Measurements from ENCODE around the gene MYCN.

The MYCN gene

GRCh38 chr2:15934291-15934945 is 5.9 kb upstream of the MYCN start:
- DNase-seq (ENCODE audit: low spot score in 2 of 2): no peak
- Mint-ChIP-seq H3K4me3 (no peak overlapping the region), H3K27ac (no peak overlapping the region), H3K9me3 (no peaks in the 10 kb centered on the region), H3K36me3 (no peaks in the 10 kb centered on the region), H3K4me1 (no peaks in the 10 kb centered on the region)
- no peak for ATAC-seq

- DNase-seq (ENCODE audit: low spot score in 2 of 2) (no peak), ATAC-seq (no peak)
- no peaks in the 10 kb centered on the region for H3K9me3 Mint-ChIP-seq
- H3K4me3 Mint-ChIP-seq: no peak overlapping the region
- no peaks in the 10 kb centered on the region for H3K36me3 Mint-ChIP-seq
- no peaks in the 10 kb centered on the region for H3K4me1 Mint-ChIP-seq
- no peak overlapping the region for H3K27ac Mint-ChIP-seq
Observed at GRCh38 chr2:15935189-15935588, 5.2 kb upstream of the MYCN start.

DNA sequence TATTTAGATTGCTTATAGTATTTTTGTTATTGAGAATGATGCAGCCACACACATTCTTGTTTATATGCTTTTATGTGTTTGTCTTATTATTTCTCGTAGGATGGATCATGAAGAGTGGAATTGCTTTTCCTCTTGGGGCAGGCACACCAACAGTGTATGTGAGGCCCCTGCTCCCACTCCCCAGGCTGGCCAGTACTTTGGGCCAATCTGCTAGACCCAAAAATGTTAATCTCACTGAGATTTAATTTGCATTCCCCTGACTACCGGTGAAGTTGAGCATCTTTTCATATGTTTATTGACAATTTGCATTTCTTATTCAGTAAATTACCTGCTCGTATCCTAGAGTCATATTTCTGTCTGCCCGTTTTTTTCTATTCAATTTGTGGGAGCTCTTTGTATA is 4.7 kb upstream of the MYCN start:
- Mint-ChIP-seq H3K4me3 (no peak overlapping the region), H3K36me3 (no peaks in the 10 kb centered on the region), H3K4me1 (no peaks in the 10 kb centered on the region), H3K27ac (no peak overlapping the region), H3K9me3 (no peaks in the 10 kb centered on the region)
- ATAC-seq: no peak
- DNase-seq (ENCODE audit: low spot score in 2 of 2): no peak

- Mint-ChIP-seq H3K4me3 (no peak overlapping the region), H3K36me3 (no peaks in the 10 kb centered on the region), H3K9me3 (no peaks in the 10 kb centered on the region), H3K4me1 (peaks cover 6% of the 10 kb centered on the region), H3K27ac (no peak overlapping the region)
- ATAC-seq (no peak), DNase-seq (ENCODE audit: low spot score in 2 of 2) (no peak)
Observed at GRCh38 chr2:15936277-15937104, 3.9 kb upstream of the MYCN start.

GRCh38 chr2:15937105-15937881 is 3.1 kb upstream of the MYCN start:
- ATAC-seq (no peak), DNase-seq (ENCODE audit: low spot score in 2 of 2) (no peak)
- no peak overlapping the region for H3K27ac Mint-ChIP-seq
- H3K4me1 Mint-ChIP-seq: peaks cover 6% of the 10 kb centered on the region
- no peaks in the 10 kb centered on the region for H3K36me3 Mint-ChIP-seq
- H3K9me3 Mint-ChIP-seq: no peaks in the 10 kb centered on the region
- no peak overlapping the region for H3K4me3 Mint-ChIP-seq

DNA sequence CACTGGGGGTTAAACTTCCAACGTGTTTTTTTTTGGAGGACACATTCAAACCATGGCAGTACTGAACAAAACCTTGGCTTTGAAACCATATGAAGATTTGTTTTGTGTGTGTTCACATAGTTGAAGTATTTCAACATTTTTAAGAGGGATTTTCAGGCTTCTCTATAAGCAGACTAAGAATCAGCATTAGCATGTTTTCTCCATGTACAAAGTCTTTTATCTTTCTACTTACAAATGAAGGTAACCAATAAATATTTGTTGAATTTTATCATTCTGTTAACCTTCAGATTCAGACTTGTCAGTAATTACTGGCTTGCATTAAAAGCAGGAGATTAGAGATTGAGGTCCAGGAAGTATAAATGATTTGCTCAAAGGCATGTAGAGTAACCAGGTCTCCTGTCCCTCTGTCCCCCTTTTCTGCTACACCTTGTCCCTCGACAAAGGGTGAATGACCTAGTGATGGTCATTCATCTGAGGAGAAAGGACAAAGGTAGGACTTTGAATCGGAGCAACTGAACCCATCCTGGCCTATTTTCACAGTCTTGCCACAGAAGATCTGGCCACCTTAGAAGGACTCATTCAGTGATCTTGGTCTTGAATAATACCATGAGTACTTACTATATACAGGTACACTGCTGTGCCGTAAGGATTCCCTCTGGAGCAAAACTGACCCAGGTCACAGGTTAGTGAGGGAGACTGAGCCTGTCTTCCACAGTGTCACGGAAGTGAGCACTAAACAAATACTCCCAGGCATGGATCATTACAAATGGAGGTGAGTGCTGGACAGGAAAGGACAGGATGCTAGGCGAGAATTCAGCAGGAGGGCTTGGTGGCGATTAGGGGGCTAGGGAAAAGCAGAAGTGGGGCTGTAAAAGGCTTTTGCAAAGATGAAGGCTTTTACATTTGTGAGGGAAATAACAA is 2.2 kb upstream of the MYCN start:
- peaks cover 6% of the 10 kb centered on the region for H3K4me1 Mint-ChIP-seq
- ATAC-seq: no peak
- H3K36me3 Mint-ChIP-seq: no peaks in the 10 kb centered on the region
- no peak overlapping the region for H3K4me3 Mint-ChIP-seq
- no peak overlapping the region for H3K27ac Mint-ChIP-seq
- H3K9me3 Mint-ChIP-seq: no peaks in the 10 kb centered on the region
- DNase-seq (ENCODE audit: low spot score in 2 of 2): no peak

- DNase-seq (ENCODE audit: low spot score in 2 of 2): no peak
- Mint-ChIP-seq H3K4me3 (no peak overlapping the region), H3K36me3 (no peaks in the 10 kb centered on the region), H3K4me1 (peaks cover 6% of the 10 kb centered on the region), H3K9me3 (no peaks in the 10 kb centered on the region), H3K27ac (no peak overlapping the region)
- ATAC-seq: no peak
Observed at GRCh38 chr2:15938803-15939555, 1.4 kb upstream of the MYCN start.

DNA sequence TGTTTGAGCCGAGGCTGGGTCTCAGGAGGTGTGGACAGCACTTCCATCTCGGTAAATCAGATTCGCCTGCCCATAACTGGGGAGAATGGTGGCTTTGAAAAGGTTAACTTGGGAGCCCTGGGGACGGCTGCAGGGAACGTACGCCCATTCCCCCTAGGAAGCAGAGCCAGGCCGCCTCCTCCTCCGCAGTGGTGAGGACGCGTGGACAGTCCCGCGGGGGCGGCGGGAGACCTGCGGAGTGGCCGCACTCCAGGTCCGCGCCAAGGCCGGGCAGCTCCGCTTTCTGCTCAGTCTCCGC is 845 bp upstream of the MYCN start:
- DNase-seq (ENCODE audit: low spot score in 2 of 2) (peak in 1 of 2 donors; percentile 55), ATAC-seq (no peak)
- Mint-ChIP-seq H3K4me3 (no peak overlapping the region), H3K36me3 (no peaks in the 10 kb centered on the region), H3K9me3 (no peaks in the 10 kb centered on the region), H3K27ac (no peak overlapping the region), H3K4me1 (peaks cover 6% of the 10 kb centered on the region)

DNA sequence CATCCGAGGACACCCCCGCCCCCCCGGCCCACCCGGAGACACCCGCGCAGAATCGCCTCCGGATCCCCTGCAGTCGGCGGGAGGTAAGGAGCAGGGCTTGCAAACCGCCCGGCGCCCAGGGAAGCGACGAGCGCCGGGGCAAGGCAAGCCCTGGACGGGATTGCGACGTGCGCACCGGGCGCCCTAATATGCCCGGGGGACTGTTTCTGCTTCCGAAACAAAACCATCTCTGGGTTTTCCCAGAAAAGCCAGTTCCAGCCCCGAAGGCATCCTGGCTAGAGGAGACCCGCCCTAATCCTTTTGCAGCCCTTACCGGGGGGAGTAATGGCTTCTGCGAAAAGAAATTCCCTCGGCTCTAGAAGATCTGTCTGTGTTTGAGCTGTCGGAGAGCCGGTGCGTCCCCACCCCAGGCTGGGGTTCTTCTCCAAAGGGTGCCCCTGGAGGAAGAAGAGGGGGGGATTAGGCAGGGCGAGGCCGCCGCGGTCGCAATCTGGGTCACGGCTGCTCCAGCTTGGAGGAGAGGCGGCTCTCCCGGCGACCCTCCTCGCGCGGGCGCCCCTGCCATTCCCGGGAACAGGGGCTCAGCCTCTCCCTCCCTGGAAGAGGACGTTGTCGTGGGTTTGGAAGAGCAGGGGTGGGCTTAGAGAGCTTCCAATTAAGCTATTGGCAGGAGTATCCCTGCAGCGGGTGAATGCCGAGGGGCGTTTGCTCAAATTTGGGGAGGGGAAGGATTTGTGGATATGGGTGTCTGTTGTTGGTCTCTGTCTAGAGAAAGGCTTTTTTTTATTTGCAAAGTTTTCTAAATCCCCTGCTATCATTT is 521 bp downstream of the MYCN start:
- H3K9me3 Mint-ChIP-seq: peaks cover 3% of the 10 kb centered on the region
- no peak for ATAC-seq
- H3K27ac Mint-ChIP-seq: no peak overlapping the region
- H3K4me3 Mint-ChIP-seq: no peak overlapping the region
- H3K36me3 Mint-ChIP-seq: no peaks in the 10 kb centered on the region
- DNase-seq (ENCODE audit: low spot score in 2 of 2): no peak
- peaks cover 6% of the 10 kb centered on the region for H3K4me1 Mint-ChIP-seq

DNA sequence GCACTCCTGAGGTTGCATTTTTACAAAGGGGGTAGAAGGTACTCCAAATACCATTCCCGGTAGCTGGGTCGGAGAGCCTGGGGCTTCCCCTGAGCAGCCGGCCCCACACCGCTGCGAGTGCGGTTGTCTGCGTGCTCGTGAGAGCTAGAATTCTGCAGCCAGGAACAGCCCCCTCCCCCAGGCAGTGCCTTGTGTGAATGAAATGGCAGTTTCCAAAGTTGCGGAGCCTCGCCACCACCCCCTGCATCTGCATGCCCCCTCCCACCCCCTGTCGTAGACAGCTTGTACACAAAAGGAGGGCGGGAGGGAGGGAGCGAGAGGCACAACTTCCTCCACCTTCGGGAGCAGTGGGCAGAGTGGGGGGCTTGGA is 1.1 kb downstream of the MYCN start:
- no peak overlapping the region for H3K27ac Mint-ChIP-seq
- peaks cover 3% of the 10 kb centered on the region for H3K9me3 Mint-ChIP-seq
- H3K36me3 Mint-ChIP-seq: no peaks in the 10 kb centered on the region
- peaks cover 6% of the 10 kb centered on the region for H3K4me1 Mint-ChIP-seq
- no peak for DNase-seq (ENCODE audit: low spot score in 2 of 2)
- ATAC-seq: no peak
- no peak overlapping the region for H3K4me3 Mint-ChIP-seq

- Mint-ChIP-seq H3K4me3 (no peak overlapping the region), H3K9me3 (peaks cover 3% of the 10 kb centered on the region), H3K27ac (no peak overlapping the region), H3K36me3 (no peaks in the 10 kb centered on the region), H3K4me1 (peaks cover 6% of the 10 kb centered on the region)
- ATAC-seq: no peak
- no peak for DNase-seq (ENCODE audit: low spot score in 2 of 2)
Observed at GRCh38 chr2:15941871-15942710, 1.7 kb downstream of the MYCN start.

- no peaks in the 10 kb centered on the region for H3K36me3 Mint-ChIP-seq
- no peak overlapping the region for H3K27ac Mint-ChIP-seq
- DNase-seq (ENCODE audit: low spot score in 2 of 2) (no peak), ATAC-seq (no peak)
- H3K9me3 Mint-ChIP-seq: peaks cover 3% of the 10 kb centered on the region
- no peak overlapping the region for H3K4me3 Mint-ChIP-seq
- peaks cover 6% of the 10 kb centered on the region for H3K4me1 Mint-ChIP-seq
Observed at GRCh38 chr2:15942711-15943345, 2.5 kb downstream of the MYCN start.
